Middle frontal gyrus (tissue), 1 donor: Measurements from ENCODE around the gene RDH13.
A peak's percentile ranks its signal among the peaks of the same experiment; 100 is the strongest.

Source experiments
- DNase-seq: peaks from one replicate; pipeline ENCODE4 v3.0.0-alpha.2; 2015; ENCODE audit warnings: low spot score; ENCODE audit errors: extremely low spot score

Gene RDH13

DNA sequence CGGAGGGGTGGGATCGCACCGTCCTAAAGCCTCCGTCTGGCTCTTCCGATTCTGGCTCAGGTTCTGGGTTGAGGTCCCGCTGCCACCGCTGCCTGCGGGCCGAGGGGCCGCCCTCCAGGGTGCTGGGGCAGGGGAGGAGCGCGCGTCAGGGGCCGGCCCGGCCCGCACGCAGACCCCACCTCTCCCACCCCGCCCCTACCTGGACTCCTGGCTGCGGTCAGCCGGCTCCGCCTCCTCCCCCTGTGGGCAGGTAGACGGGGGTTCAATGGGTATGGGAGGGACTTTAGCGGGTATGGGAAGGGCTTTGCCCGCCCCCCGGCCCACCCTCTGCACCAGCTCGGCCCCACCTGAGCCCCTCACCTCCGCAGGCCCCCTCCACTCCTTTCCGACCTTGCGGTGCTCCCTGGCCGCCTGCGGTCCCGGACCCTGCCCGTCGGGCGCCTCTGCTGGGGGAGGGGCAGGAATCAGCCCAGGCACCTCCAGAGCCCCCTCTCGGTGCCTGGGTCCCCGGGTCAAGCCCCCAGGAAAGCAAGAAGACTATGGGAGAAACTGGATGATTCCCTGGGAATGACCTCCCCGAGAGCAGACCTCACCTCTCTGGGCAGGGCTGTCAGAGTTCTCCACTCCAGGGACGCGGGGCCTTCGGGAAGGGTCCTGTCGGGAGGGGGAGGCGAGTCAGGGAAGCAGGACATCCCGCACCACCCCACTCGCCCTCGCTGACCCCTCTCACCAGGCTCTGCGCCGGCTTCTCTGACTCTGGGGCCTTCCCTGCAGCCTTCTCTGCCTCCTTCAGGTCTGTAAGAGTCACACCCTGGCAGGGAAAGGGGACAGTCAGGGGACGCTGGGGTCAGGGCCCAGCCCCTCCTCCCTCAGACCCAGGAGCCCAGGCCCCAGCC is 29.7 kb upstream of the RDH13 start:
- no peak for DNase-seq

DNA sequence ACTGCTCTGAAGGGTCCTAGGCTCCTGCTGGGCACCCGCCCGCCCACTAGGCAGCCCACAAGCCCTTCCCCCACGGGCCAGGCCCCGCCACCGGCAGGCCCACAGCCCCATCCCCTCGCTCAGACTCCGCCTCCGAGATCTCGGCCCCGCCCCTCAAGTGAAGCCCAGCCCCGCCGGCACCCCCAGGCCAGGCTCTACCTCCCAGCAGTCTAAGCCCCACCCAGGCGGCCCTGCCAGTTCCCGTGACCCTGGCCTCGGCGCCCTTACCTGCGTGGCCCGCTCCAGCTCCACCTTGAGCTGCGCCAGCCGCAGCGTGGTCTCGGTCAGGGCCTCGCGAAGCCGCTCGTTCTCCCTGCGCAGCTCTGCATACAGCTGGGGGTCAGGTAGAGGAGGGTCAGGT is 29.0 kb upstream of the RDH13 start:
- no peak for DNase-seq

DNA sequence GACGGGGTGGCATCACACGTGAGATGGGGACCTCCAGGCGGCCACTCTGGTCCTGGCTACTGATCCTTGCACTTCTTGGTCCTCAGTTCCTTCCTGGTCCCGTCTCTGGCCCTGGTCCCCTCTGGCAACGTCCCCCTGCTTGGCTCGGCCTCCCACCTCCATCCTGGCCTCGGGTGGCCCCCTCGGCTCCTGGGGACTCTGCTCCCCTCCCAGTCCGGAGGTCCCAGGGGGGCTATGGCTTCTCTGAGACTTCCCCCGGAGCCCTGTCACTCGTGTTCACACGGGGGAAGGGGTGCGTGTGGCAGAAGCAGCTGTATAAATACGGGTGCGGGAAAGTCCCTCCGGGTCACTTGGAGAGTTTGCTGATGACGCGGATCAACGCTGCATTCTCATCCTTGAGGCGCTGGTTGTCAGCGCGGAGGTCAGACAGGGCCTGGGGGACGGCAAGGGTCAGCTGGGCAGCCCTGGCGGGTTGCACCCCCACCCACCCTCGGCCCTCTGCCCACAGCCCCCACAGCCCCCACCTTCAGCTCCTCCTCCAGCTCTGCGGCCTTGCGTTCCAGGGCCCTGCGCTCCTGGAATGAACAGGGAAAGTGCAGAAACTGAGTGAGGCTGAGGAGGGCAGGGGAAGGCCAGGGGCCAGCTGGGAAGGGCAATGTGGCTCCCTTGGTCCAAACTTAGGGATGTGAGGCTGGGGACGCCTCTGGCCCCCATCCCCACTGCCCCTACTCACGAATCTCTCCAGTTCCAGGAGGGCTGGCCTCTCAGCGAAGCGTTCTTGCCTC is 28.4 kb upstream of the RDH13 start:
- no peak for DNase-seq

DNA sequence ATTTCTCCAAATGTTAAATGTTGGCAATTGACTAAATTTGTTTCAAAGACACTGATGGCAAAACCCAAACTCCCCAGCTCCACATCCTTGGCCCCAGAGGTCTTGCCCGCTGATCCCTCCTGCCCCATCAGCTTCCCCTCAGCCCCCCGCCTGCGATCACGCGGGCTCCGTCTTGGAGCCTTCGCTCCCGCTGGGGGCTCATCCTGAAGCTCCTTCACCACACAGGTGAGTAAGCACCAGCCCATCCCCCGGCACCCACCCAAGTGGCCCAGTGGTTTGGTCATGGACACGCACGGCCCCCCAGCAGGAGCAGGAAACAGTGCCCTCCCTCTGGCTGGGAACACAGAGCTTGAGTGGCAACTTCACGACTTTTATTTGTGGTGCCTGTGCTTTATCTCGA is 27.6 kb upstream of the RDH13 start:
- DNase-seq, result no peak

- DNase-seq, result no peak
Observed at GRCh38 chr19:55089342-55089944, 26.5 kb upstream of the RDH13 start.

DNA sequence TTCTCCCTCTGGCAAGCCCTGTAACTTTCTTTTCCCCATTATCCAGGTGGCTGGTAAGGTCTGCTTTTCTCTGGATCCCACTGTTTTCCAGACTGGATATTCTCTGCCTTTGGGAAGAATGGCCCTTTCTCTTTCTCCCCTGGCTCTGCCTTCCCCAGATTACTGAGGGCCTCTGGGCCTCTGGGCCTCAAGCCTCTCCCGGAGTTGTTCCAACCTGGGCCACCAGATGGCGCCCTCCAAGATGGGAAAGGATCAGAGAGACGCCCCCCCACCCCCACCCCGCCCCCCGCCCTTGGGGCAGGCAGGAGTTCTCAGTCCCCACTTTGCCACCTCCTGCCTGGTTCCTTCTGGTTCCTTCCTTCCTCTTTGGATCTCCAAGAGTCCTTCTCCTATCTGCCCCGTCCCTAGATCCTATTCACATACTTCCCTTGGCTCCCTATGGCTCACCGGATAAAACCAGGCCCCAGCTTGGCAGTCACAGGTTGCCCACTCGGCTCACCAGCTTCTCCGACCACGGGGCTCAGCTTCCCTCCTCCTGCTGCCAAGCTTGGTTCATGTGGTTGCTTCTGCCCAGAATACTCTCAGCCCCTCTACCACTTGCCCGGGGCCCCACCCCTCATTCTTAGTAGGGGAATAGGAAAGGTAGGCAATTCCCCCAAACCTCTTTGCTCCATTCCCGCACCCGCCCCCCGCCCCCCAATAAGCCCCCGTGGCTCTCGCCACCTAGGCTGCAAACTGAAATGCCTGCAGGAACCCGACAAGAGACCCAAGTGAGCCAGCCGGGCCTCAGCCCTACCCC is 25.8 kb upstream of the RDH13 start:
- DNase-seq, result peak; percentile 50

GRCh38 chr19:55088021-55088451 is 25.1 kb upstream of the RDH13 start:
- DNase-seq, result no peak

DNA sequence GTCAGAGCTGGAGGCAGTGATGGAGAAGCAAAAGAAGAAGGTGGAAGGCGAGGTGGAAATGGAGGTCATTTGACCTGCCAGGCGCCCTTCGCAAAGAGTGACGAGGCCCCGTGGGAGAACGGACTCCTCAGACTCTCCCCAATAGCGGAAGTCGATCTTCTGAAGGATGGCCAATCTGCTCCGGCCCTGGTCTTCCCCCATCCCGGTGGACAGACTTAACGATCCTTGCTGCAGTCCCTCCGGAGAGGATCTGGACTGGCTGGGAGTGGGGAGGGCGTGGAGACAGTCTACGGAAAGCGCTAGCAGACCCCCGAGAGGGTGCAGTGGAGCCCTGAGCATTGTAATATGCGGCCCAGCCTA is 24.6 kb upstream of the RDH13 start:
- DNase-seq, result no peak

DNA sequence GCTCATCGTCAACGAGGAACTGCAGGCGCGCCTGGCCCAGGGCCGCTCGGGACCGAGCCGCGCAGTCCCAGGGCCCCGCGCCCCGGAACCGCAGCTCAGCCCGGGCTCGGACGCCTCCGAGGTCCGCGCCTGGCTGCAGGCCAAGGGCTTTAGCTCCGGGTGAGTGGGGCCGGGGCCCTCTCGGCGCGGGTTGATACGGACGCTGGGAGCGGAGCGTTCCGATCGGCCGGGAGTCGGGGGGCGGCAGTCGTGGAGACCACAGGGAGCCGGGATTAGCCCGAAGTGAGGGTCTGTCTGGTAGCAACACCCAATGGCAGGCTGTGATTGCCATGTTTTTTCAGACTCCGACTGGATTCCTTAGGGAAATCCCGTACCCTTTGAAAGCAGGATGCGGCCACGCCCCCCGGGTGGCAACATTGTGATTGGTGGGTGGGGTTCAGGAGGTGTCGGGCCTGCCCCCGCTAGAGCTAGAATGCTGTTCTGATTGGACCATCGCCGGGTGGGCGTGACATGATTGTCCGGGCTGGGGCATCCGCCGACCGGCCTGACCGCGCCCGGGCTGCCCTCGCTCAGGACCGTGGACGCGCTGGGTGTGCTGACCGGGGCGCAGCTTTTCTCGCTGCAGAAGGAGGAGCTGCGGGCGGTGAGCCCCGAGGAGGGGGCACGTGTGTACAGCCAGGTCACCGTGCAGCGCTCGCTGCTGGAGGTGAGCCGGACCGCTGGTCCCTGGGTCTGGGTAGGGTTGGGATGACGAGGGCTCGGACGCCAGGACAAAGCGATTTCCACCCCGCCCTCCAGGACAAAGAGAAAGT is 24.0 kb upstream of the RDH13 start:
- peak; percentile 49 for DNase-seq

DNA sequence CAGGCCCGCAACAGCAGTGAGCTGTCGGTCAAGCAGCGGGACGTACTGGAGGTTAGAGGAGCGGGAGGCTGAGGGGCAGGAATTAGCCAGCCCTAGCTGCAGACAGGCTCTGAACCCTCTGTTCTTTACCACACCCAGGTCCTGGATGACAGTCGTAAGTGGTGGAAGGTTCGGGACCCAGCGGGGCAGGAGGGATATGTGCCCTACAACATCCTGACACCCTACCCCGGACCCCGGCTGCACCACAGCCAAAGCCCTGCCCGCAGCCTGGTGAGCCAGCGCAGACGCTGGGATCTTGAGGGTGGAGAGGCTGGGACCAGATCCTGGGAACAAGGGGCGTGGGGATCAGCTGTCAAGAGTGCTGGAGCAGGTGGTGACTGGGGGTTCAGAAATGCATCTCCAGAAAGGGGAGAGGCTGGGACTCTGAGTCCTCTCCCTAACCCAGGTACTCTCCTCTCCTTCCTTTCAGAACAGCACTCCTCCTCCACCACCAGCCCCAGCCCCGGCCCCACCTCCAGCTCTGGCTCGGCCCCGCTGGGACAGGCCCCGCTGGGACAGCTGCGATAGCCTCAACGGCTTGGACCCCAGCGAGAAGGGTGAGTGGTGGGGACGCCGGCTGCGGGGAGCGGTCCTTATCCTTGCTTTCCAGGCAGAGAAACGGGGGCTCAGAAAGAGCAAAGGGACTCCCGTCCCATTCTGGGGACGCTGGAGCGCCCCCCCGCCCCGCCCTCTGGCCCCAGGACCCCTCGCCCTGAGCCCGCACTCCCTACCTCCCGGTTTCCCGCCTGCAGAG is 23.2 kb upstream of the RDH13 start:
- no peak for DNase-seq

DNA sequence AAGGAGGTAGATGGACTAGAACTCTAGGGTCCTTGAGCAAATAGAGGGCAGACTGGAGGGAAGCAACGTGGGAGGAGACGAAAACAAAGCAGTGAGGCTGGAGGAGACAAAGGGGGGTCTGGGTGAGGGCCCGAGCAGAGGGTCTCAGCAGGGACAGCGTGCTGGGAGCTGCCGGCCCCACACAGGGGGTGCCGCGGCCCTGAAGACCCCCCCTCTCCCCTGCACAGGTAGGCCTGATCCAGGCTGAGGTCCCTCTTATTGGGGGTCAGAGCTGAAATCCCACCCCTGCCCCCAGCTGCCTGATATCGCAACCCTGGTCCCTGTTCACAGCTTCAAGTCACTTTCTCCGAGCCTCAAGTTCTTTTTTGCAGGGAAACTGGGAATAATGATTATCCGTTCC is 21.5 kb upstream of the RDH13 start:
- DNase-seq, result no peak

GRCh38 chr19:55083004-55083850 is 20.3 kb upstream of the RDH13 start:
- DNase-seq, result no peak

GRCh38 chr19:55082020-55082851 is 19.3 kb upstream of the RDH13 start:
- no peak for DNase-seq

DNA sequence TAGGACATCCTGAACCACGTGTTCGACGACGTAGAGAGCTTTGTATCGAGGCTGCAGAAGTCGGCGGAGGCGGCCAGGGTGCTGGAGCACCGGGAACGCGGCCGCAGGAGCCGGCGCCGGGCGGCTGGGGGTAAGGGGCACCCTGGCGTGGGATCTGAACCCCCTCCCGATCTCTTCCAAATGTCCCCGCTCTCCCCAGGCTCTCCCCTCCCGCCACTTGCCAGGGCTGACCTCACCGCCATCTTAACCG is 18.7 kb upstream of the RDH13 start:
- no peak for DNase-seq

GRCh38 chr19:55080968-55081769 is 18.2 kb upstream of the RDH13 start:
- DNase-seq, result no peak

GRCh38 chr19:55080121-55080967 is 17.4 kb upstream of the RDH13 start:
- no peak for DNase-seq
